GM19240 (cell line): ENCODE measurements around the gene TMPRSS6.
A peak's percentile ranks its signal among the peaks of the same experiment; 100 is the strongest.

Source experiments
- DNase-seq: peaks from one replicate; pipeline ENCODE4 v3.0.0; 2011; ENCODE audit warnings: low spot score; ENCODE audit not compliant: insufficient read length

Gene TMPRSS6

GRCh38 chr22:37052386-37053309 lies 56.9 kb downstream of the TMPRSS6 start:
- DNase-seq, result no peak

DNA sequence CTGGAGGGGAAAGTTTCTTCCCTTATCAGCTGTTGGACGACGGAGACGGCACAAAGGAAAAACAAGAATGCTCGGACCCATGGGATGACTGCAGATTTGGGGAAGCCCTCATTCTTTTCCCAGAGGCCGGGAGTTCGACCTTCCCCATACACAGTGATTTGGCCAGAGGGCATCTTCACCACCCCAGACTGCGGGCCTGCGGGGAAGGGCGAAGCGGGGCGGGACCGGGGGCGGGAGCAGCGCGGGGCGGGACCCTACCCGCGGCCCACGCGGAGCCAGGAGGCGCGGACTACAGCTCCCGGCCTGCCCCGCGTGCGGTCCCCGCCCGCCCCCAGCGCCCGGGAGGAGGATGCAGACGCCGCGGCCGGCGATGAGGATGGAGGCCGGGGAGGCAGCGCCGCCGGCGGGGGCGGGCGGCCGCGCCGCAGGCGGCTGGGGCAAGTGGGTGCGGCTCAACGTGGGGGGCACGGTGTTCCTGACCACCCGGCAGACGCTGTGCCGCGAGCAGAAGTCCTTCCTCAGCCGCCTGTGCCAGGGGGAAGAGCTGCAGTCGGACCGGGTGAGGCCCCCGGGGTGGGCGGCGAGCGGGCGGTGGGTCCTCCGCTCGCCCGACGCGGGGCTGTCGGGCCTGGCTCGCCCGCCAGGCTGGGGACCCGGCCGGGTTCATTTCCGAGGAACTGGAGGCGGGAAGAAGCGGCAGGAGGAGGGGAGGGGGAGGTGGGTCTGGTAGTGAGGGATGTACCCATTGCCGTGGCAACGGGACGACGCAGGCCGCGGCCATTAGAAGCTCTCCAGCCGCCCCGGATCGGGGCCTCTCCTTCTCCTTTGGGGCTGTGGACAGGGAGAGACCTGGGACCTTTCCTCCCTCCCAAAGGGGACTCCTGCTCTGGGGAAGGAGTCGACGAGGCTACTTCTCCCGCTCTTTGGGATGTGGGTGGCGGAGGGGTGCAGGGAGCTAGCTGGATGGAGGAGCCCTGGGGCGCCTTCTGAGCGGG lies 57.8 kb downstream of the TMPRSS6 start, which contains the start of gene KCTD17:
KCTD17 (plus strand) TSS at position 352 of the 995 bp plus-strand sequence; CDS start at position 371, 19 bp downstream.
- peak; percentile 96 for DNase-seq

DNA sequence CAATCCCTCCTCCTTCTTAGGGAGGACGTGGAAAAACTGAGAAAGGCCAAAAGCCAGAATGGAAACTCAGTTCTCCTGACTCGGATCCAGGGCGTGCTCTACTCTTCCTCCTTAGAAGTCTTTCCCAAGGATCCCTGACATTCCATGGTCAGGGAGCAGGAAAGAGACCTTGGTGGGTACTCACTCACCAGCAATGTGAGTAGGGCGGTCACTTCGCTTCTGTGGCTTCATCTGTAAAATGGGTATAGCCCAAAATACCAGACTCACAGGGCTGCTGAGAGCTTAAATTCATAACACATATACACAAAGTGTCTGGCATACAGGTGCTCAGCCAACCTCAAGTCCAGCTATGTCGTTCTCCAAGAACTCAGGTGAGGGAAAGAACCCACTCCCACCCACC lies 58.6 kb downstream of the TMPRSS6 start:
- no peak for DNase-seq

GRCh38 chr22:37049224-37049623 lies 60.3 kb downstream of the TMPRSS6 start:
- no peak for DNase-seq

DNA sequence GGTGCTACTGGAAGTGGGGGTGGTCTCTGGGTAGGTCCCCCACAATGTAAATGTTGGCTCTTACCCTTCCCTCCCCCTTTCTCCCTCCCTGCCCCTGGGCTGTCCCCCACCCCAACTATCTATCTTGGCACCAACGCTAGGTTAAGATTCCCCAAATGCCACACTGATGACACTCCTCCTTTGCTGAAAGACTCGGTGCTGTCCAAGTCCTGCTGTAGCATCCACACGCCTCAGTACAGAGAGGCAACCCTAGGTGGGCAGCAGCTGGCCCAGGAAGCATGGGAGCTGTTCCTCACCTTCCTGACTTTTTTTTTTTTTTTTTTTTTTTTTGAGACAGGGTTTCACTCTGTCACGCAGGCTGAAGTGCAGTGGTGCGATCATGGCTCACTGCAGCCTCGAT lies 61.4 kb downstream of the TMPRSS6 start:
- no peak for DNase-seq

GRCh38 chr22:37047006-37047405 lies 62.5 kb downstream of the TMPRSS6 start:
- DNase-seq, result no peak

DNA sequence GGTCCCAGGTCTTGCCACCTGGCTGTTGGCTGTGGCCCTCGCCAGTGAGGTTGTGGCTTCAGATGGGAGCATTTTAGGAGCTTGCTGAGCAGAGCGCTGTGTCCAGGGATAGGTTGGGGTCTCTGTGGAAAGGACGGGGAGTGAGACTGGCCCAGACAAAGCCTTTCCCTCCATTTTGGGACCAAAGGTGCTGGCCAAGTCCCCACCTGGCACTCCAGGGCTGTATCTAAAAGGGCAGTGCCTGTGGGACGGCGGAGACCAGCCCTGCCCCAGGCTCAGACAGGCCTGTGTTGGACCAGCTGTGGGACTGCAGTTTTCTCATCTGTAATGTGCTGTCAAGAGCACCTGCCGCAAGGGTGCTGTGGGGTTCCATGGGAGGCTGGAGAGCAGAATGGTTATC lies 62.9 kb downstream of the TMPRSS6 start:
- no peak for DNase-seq

- DNase-seq, result no peak
Observed at GRCh38 chr22:37045958-37046357, 63.6 kb downstream of the TMPRSS6 start.

GRCh38 chr22:37044634-37045625 lies 64.6 kb downstream of the TMPRSS6 start:
- no peak for DNase-seq

DNA sequence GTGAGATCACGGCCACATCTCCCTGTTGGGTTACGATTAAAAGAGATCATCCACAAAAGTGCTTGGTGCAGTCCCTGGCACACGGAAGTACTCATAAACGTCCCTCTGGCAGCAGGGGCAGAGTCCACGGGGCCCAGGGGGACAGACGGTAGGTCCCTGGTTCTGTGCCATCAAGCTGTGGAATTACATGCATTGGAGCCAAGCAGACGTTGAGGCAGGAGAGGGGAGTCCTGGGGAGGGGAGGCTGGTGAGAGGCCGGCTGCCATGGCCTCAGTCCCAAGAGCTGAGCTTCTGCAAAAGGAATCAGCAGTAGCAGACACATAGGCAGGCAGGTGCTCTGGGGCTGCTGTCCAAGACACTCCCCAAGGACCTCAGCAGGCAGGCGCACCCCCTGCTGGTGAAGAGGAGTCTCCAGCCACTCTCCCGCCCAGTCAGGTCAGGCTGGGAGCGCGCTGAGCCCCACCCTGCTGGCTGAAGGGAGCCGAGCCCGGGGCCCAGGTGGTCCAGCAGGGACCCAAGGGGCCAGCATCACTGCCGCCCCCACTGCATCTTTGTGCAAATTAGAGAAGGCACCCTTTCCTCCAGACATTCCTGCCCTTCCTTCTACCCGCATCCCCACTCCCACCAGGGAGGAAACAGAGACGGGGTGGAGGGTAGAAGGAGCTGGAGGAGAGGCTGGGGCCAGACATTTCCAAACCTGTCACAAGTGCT lies 65.5 kb downstream of the TMPRSS6 start:
- DNase-seq, result peak; percentile 92

DNA sequence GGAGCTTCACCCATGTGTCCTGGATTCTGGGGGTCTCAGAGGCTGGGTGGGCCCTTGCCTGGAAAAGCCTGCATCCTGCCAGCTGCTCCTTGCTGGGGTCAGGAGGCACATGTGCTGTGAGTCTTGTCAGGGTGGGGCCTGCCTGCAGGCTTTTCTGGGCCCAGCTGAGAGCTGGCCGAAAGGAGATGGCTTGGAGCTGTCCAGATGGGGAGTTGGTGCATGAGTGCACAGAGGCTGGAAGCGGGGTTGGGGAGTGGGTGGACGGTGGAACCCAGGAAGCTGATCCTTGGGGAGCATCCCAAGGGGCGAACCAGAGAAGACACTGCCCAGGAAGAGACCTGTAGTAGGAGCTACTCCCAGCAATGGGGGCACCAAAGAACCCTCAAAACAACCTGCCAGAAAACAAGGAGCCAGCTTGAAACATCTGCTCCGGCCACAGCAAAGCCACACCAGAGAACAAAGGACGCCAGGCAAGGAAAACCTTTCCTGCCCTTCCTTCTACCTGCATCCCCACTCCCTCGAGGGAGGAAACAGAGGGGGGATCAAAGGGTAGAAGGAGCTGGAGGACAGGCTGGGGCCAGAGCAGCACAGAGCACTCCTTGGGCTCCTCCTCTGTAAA lies 66.2 kb downstream of the TMPRSS6 start:
- DNase-seq, result no peak

DNA sequence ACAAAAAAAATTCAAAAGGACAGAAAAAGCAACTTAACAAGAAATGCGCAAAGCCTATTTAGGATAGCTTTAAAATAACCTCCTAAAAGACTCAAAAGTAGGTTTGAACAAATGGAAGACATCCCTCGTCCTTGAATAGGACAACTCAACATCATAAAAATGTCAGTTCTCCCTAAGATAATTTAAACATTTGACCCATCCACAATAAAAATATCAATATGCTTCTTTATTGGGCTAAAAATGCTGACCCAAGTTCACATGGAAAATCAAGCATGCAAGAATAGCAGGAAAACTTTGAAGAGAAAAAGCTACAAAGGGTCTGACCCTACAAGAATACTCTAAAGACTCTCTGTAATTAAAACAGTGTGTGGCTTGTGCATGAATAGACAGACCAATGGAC lies 70.0 kb downstream of the TMPRSS6 start:
- no peak for DNase-seq

DNA sequence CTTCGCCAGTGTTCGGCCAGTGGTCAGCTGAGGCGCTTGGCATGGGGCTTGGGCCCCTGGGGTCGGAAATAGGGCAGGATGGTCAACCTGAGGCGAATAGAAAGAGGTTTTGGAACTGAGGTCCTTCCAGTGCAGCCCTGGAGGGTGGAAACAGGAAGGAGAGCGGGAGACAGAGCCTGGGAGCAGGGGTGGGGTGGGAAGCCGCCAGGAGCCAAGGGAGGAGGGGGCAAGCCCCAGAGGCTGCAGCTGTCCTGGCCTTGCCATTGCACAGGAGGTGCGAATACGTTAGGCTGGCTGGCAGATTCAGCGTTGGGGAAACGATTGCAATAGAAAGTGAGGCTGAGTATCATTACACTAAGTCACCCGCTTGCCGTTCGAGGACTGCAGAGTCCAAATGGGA lies 71.8 kb downstream of the TMPRSS6 start:
- no peak for DNase-seq

GRCh38 chr22:37036655-37037377 lies 72.7 kb downstream of the TMPRSS6 start:
- DNase-seq, result no peak

GRCh38 chr22:37033605-37034430 lies 75.7 kb downstream of the TMPRSS6 start:
- no peak for DNase-seq

GRCh38 chr22:37032535-37033460 lies 76.7 kb downstream of the TMPRSS6 start:
- DNase-seq, result no peak

- DNase-seq, result no peak
Observed at GRCh38 chr22:37032134-37032534, 77.4 kb downstream of the TMPRSS6 start.
